SK-N-DZ (cell line): ENCODE data around the gene PTGER3. TPM values are rescaled to one million over a fixed set of nuclear protein-coding genes. Genes with fewer than 3 reads are reported as not detected.

Source experiments
- DNase-seq: peaks from one replicate; pipeline ENCODE4 v3.0.0-alpha.2; 2015; ENCODE audit warnings: low spot score
- polyA plus RNA-seq, 2 experiments: library from polyadenylated mRNA; depleted of rRNA; stranded (reverse); fragments of >200 nt; gene quantifications; 2 replicates each; pipeline ENCODE4 v1.2.3, GENCODE V29; 2014

Gene PTGER3
- 1.5 and 2.1 TPM in 2 replicates for polyA plus RNA-seq (2014; cell fraction: cytosol; rRNA removed)
- polyA plus RNA-seq (2014; cell fraction: nucleus; rRNA removed) = 0.63 and 0.83 TPM in 2 replicates

- DNase-seq = peak; percentile 50
These were observed at the start of gene PTGER3 for GRCh38 chr1:71047635-71048607. TSS of gene PTGER3 (minus strand) at chr1:71047816. CDS start at chr1:71047577, 239 bp downstream.

DNA sequence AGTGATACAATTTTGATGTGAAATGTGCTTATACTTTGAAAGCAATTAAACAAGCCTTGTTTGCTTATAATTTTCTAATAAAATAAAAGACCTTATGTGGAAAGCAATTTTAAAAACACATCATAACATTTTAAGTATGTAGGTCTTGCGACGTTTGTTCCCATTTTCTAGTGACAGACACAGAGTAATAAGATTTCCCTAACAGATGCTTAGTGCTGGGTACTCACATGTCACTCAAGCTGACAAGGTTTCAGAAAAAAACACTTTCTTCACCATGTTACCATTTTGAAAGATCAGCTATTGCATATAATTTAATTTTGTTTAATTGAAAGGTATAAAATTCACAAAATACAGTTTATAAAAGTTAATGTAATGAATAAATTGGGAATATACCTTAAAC lies 47.3 kb upstream of the PTGER3 start:
- DNase-seq = no peak

DNA sequence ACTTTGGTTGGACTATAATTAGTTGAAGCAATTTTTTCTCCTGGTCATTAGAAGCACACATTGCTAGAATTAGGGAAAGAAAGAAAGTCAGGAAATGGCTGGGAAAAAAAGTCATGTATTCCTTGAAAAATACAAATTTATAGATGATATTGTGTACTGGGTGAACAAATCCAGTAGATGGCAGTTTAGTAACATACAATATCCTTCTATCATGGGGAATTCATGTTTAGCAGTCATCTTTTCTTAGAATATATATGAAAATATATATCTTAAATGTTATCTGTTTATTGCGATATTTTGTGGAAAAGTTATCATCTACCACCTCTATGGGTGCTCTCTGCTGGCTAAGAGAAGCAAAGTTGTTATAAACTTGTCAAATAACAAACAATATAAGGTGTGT lies 46.3 kb upstream of the PTGER3 start:
- DNase-seq = peak; percentile 21

DNA sequence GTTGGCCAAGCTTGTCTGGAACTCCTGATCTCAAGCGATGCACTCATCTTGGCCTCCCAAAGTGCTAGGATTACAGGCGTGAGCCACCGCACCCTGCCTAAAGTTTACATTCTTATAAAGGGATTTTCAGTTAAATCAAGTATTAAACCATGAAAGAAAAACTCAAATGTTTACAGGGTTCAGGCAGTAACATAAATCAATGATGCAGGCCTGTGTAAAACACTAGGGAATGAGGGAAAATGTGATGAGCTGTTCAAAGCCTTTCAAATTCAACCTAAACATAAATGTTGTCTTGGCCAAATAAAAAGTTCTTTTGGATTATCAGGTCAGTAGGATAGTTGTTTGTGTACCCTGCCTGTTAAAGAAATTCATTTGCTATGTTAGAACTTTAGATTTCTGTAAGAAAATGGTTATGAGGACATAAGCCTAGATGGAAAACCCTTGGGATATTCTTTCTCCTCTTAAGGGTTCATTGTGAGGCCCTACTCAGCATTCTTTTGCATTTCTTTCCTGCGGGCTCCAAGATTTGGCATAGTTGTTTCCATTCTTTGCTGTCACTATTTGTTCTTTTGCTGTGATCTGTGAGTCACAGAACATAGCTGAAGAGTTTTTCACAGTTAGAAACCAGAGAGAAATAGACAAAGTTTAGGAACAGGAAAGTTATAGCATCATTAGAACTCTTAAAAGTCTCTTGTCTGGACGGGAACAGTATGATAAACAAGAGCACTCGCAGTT lies 42.1 kb upstream of the PTGER3 start:
- no peak for DNase-seq

GRCh38 chr1:71088645-71089287 lies 41.1 kb upstream of the PTGER3 start:
- no peak for DNase-seq

DNA sequence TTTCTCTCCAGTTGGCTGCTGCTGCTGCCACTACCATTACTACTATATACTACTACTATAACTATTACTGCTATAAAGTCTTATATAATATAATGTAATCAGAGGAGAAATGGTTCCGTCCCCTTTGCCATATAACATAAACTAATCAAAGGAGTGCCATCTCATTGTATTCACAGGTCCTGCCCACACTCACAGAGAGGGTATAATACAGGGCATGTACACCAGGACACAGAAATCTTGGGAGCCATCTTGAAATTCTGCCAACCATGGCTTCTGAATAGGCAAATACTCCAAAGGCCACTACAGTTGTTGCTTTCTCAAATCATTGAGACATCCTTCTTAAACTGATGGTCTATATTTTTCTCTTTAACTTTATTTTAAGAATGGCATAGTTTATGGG lies 40.1 kb upstream of the PTGER3 start:
- DNase-seq = no peak

DNA sequence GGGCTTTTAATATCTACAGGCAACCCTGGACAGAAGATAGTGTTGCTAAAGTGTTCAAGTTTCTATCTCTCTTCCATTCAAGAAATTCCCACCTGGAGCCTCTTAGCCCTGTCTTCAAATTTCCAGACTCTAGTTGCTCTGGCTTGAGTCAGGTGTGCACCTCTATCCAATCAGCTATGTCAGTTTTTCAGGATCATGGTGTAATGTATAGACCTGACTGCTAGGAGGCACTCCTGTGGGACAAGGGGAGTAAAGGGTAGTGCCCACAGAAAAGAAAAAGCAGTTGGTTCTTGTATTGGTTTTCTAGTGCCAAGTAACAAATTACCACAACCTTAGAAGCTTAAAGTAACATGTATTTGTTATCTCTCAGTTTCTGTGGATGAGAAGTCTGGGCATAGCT lies 39.4 kb upstream of the PTGER3 start:
- DNase-seq = no peak

- DNase-seq = no peak
These were observed 38.7 kb upstream of the PTGER3 start for GRCh38 chr1:71086331-71086730.

DNA sequence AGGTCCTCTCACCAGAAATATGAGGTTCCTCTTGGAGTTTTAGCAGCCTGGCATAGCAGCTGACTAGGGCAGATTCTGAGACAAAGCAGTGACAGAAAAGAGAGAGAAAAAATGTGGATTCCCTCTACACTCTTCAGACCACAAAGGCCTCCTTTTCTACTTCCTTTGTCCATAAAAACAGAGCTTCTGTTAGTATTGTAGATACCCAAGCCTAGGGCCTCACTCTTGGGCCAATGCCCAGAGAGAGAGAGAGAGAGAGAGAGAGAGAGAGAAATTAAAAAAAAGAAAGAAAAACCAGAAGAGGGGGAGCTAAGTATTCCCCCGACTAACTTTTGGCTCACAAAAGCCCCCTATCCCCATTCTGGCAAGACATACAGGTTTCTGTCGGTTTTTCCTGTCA lies 35.7 kb upstream of the PTGER3 start:
- no peak for DNase-seq

GRCh38 chr1:71081697-71082080 lies 34.1 kb upstream of the PTGER3 start:
- DNase-seq = peak; percentile 10

GRCh38 chr1:71080739-71081696 lies 33.4 kb upstream of the PTGER3 start, which contains the start of gene ZRANB2:
TSS of gene ZRANB2 (minus strand) at chr1:71081035. CDS start at chr1:71080995, 40 bp downstream.
- DNase-seq = peak; percentile 97

GRCh38 chr1:71080230-71080738 lies 32.7 kb upstream of the PTGER3 start:
- peak; percentile 6 for DNase-seq

- no peak for DNase-seq
These were observed 27.1 kb upstream of the PTGER3 start for GRCh38 chr1:71074681-71075080.

DNA sequence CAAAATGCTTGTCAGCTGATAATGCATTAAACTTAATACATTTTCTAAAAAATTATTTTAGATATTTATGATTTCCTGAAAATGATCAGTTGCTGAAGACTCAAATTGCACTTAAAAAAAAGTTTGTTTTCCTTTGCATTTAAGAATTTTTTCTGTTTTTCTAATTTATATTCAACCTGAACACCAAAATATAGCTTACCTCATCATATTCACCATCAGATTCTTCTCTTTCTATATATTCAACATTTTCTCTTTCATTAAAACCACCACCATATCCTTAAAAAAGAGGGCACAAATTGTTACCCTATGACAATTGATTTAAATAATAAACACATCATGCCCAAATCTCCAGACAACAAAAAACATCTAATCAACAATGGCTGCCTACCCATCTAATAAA lies 24.7 kb upstream of the PTGER3 start:
- no peak for DNase-seq

- no peak for DNase-seq
These were observed 24.1 kb upstream of the PTGER3 start for GRCh38 chr1:71071720-71072119.

DNA sequence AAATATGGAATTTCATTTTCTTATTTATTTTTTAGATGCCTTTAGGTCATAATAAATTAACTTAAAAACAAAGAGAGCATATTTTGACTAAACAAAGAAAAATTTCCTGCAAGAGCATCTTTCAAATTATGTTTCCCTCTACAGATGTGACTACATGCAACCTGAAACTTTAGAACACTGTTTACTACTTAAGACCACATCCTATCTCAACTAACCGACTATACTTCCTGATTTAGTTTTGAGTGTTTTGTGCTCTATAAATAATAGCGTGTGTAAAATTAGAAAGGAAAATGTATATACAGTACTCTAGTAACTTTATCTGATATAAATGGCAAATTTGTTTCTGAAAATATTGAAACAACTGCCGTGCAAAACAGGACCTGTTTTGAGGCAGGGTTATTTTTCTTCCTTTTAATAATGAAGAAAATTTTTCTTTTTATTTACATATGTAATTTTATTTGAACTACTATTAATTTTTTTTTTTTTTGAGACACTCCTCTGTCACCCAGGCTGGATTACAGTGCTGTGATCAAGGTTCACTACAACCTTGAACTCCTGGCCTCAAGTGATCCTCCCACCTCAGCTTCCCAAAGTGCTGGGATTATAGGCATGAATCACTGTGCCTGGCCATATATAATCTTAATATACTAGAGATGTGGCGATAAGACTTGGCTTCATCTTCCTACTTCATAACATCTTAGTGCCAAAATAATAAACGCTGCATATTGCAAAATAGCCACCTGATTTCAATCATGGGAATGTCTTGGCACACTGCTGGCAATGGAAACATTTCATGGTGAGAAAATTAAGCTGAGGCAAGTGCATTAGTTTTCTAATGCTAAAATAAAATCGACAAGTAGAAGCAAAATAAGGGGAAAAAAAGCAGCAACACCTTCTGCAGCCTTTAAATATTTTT lies 21.0 kb upstream of the PTGER3 start:
- no peak for DNase-seq

GRCh38 chr1:71054791-71055190 lies 7.2 kb upstream of the PTGER3 start:
- DNase-seq = no peak

DNA sequence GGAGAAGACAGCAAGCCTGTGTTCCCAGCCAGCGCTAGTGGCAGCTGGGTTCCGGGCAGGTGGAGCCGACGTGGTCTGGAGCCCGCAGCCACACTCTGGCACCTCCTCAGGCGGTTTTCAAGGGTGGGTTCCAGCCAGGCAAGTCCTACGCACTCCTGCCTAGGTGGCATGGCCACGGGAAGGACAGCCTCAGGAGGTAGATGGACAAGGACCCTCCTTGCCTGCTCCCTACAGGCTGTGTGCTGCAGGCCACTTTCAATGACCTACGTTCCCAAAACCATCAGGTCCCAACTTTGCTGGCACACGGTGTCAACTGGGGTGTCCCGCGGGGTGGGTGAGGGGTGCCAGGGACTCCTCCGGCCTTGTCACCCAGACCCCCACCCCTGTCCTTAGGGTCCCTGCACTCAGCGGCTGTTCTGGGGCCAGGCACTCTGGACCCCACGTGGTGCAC lies 6.7 kb upstream of the PTGER3 start:
- no peak for DNase-seq

DNA sequence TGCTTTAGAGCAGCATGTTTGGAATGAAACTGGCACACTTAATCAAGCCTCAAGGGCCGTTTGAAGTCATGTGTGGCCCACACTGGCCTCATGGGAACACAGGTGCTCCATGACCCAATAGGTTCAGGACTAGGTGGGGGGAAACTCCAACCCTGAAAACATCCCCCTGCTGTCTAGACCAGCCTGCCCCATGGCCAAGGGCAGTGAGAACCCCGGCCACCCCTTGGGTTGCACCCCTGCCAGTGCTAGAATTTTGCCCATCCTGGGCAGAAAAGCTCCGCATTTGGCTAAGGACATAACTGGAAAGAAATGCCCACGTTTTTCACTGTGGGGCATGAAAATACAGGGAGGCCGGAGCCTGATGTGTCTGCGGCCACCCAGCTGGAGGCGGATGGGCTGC lies 6.1 kb upstream of the PTGER3 start:
- no peak for DNase-seq
